ENCODE measurements around the gene PCDHGA5.
"Not testable (repeated sequence)": the region's sequence is repeated elsewhere in the genome, so short reads cannot be mapped to it uniquely, and the experiment has no call there.

The PCDHGA5 gene

GRCh38 chr5:141363952-141364660, at the start of gene PCDHGA5:
Gene PCDHGA5 (plus strand): TSS chr5:141364162. CDS start chr5:141364331, 169 bp downstream.
- peak within 1 kb of the TSS; percentile 39 for H3K4me3 ChIP-seq (ENCODE audit: low read length)
- peak; percentile 36 for TF ChIP-seq CTCF (conservative IDR thresholded peaks at IDR 0.05; ENCODE audit: low read length)
- DNase-seq (ENCODE audit: low read depth): peak; percentile 26

DNA sequence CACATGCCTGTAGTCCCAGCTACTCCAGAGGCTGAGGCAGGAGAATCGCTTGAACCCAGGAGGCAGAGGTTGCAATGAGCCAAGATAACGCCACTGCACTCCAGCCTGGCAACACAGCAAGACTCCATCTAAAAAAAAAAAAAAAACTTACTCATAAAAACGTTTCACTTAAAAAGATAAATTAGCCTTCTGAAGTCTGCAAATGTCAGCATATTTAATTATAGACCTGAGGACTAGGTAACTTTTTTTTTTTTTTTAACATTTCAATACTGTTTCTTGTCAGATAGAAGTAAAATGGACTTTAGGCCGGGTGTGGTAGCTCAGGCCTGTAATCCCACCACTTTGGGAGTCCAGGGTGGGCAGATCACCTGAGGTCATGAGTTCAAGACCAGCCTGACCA, 47.0 kb upstream of the PCDHGA5 start:
- not testable (repeated sequence) for DNase-seq (ENCODE audit: low read depth); H3K4me3 ChIP-seq (ENCODE audit: low read length)

- TF ChIP-seq CTCF (conservative IDR thresholded peaks at IDR 0.05; ENCODE audit: low read length): no peak
- no peak overlapping the region for H3K4me3 ChIP-seq (ENCODE audit: low read length)
- DNase-seq (ENCODE audit: low read depth): no peak
Observed at GRCh38 chr5:141319202-141319601, 44.8 kb upstream of the PCDHGA5 start.

GRCh38 chr5:141319699-141320098, 44.3 kb upstream of the PCDHGA5 start:
- H3K4me3 ChIP-seq (ENCODE audit: low read length): peak overlapping the region; percentile 85
- TF ChIP-seq CTCF (conservative IDR thresholded peaks at IDR 0.05; ENCODE audit: low read length): no peak

DNA sequence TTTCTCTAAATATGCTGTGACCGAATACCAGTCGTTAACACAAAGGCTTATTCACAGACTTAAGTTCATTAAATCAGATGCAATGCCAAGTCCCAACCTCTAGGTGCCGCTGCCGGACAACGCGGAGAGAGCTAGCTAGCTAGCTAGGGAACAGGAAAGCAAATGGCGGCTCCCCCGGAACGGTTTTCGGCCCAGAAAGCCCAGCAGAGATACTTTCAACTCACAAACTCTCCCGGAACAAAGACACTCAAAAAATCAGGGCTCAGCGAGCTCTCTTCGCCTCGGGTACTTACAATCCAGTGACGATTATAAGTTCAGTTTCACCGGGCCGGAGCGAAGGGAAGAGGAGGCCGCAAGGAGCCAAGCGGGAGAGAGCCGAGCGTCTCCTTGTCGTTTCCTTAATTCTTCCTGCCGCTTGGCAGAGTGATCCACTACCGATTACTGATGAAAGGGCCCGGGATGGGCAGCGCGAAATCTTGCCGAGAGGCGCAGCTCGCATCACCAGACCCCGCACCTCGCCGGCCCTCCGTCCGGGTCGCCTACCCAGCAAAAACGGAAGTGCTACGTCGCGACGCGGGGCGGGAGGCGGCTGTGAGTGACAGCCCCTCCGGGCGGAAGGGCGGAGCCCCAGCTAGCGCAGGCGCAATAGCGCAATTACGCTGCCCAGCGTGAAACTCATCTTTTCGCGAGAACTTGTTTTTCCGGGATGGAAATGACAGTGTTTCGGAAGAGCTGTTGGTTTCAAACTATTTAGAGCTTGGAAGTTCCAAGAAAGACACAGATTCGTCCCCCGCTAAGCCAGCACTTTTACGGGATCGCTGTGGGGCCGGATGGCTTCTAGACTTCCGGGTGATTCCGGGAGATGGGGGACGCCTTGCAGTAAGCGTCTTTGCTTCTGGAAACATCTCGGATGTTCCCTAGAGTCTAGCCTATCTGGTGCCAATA, 43.5 kb upstream of the PCDHGA5 start, which contains the start of gene TAF7:
TSS of gene TAF7 (minus strand) at position 560 of the 945 bp plus-strand sequence. CDS start 740 bp downstream, outside the sequence.
- TF ChIP-seq CTCF (conservative IDR thresholded peaks at IDR 0.05; ENCODE audit: low read length): peak; percentile 88
- peak; percentile 93 for DNase-seq (ENCODE audit: low read depth)

More at GRCh38 chr5:141319699-141320098, 44.3 kb upstream of the PCDHGA5 start:
- DNase-seq (ENCODE audit: low read depth): no peak

DNA sequence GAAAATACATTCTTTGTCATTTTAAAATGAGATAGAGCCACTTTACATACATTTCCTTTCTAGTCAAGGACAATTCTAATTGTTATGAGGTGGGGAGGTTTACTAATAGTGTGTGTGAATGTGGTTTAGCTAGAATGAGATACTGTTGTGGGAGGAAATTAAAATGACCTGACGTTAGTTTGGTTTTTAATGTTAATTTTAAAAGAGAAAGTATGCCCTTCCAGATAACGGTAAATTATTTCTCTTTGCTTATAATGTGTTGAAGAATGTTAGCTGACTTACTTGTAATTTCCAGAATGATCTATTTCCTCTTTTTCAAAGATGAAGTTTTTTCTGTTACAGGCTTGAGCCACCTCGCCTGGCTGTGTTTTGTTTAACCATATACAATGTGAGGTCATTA, 41.7 kb upstream of the PCDHGA5 start:
- TF ChIP-seq CTCF (conservative IDR thresholded peaks at IDR 0.05; ENCODE audit: low read length): no peak
- DNase-seq (ENCODE audit: low read depth): no peak

More for the DNA sequence above, 43.5 kb upstream of the PCDHGA5 start, which contains the start of gene TAF7:
- H3K4me3 ChIP-seq (ENCODE audit: low read length): peak within 1 kb of the TSS; percentile 85

GRCh38 chr5:141326088-141326854, 37.7 kb upstream of the PCDHGA5 start:
- DNase-seq (ENCODE audit: low read depth): peak; percentile 73
- H3K4me3 ChIP-seq (ENCODE audit: low read length): peak overlapping the region; percentile 71
- peak; percentile 87 for TF ChIP-seq CTCF (conservative IDR thresholded peaks at IDR 0.05; ENCODE audit: low read length)

More for the DNA sequence above, 41.7 kb upstream of the PCDHGA5 start:
- no peak overlapping the region for H3K4me3 ChIP-seq (ENCODE audit: low read length)

Data from AG10803 (cell line).